Upper lobe of left lung (tissue), 4 donors: Measurements from ENCODE around the gene CMAS.

ENCODE experiments used
- POLR2A ChIP-seq, 4 donors: fragments of 450-650 bp; IDR thresholded peaks; one replicate each; pipeline ENCODE4 v1.5.1; 2016 to 2017; ENCODE audit warnings: antibody characterized with exemption in 4 of 4, mild to moderate bottlenecking in 2 of 4
- POLR2AphosphoS5 ChIP-seq, 2 donors: sonication (generic); formaldehyde crosslinking; IDR thresholded peaks; one replicate each; pipeline ENCODE4 v1.5.1; 2017; ENCODE audit warnings: antibody characterized with exemption in 2 of 2
- TF ChIP-seq, protein P1 (sequence below), 6 experiments: fragments of 450-650 bp in 4 of 6; fragments of 200-600 bp in 2 of 6; sonication (generic) in 2 of 6; IDR thresholded peaks; one replicate each; pipeline ENCODE4 v1.5.1; 2016 to 2019; ENCODE audit warnings: antibody characterized with exemption in 6 of 6

DNA sequence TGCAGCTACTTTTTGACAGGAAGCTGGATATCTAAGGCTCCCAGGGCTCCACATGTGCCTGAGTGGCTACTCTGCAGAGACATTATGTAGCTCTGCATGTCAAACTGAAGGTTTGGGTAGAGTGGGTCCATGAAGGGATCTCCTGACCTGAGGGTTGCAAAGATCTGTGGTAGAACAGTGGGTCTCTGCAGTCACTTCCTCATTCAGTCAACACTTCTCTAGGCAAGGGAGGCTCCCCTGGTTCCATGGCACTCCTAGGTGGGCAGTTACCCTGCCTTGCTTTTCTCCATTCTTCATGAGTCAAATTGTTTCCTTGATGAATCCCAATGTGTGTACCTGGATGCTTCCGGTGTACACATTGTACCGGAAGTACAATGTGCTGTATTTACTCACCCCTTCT lies 57.4 kb downstream of the CMAS start:
- TF ChIP-seq POLR2AphosphoS5 (IDR thresholded peaks at IDR 0.05) (no peak), POLR2A (IDR thresholded peaks at IDR 0.05) (no peak)
- TF ChIP-seq, protein P1, sequence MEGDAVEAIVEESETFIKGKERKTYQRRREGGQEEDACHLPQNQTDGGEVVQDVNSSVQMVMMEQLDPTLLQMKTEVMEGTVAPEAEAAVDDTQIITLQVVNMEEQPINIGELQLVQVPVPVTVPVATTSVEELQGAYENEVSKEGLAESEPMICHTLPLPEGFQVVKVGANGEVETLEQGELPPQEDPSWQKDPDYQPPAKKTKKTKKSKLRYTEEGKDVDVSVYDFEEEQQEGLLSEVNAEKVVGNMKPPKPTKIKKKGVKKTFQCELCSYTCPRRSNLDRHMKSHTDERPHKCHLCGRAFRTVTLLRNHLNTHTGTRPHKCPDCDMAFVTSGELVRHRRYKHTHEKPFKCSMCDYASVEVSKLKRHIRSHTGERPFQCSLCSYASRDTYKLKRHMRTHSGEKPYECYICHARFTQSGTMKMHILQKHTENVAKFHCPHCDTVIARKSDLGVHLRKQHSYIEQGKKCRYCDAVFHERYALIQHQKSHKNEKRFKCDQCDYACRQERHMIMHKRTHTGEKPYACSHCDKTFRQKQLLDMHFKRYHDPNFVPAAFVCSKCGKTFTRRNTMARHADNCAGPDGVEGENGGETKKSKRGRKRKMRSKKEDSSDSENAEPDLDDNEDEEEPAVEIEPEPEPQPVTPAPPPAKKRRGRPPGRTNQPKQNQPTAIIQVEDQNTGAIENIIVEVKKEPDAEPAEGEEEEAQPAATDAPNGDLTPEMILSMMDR (IDR thresholded peaks at IDR 0.05): no peak
